PC-3 (cell line): ENCODE data around the gene RFPL4A.

Experiments
- CTCF ChIP-seq: fragments of 300-600 bp; sonication (generic); conservative IDR thresholded peaks from 2 replicates; pipeline ENCODE4 v1.5.1; 2017; ENCODE audit warnings: antibody characterized with exemption, low read depth, mild to moderate bottlenecking, low read length
- EZH2 ChIP-seq: fragments of 300-600 bp; sonication (generic); IDR thresholded peaks from one replicate; pipeline ENCODE4 v1.6.1; 2017; ENCODE audit warnings: antibody characterized with exemption, mild to moderate bottlenecking, low read length; ENCODE audit not compliant: unreplicated experiment

GRCh38 chr19:55720214-55720746 lies 38.6 kb upstream of the RFPL4A start:
- TF ChIP-seq CTCF = no peak
- no peak for TF ChIP-seq EZH2
